Islet of Langerhans (tissue), 1 donor: ENCODE measurements around the gene ADARB2.
"Not testable (repeated sequence)": the region's sequence is repeated elsewhere in the genome, so short reads cannot be mapped to it uniquely, and the experiment has no call there.

Experiments used
- FAIRE-seq: peaks from one replicate; lab custom pipeline; 2011; peaks lifted over from hg19 to GRCh38; lab: Jason Lieb, UNC

Gene ADARB2

DNA sequence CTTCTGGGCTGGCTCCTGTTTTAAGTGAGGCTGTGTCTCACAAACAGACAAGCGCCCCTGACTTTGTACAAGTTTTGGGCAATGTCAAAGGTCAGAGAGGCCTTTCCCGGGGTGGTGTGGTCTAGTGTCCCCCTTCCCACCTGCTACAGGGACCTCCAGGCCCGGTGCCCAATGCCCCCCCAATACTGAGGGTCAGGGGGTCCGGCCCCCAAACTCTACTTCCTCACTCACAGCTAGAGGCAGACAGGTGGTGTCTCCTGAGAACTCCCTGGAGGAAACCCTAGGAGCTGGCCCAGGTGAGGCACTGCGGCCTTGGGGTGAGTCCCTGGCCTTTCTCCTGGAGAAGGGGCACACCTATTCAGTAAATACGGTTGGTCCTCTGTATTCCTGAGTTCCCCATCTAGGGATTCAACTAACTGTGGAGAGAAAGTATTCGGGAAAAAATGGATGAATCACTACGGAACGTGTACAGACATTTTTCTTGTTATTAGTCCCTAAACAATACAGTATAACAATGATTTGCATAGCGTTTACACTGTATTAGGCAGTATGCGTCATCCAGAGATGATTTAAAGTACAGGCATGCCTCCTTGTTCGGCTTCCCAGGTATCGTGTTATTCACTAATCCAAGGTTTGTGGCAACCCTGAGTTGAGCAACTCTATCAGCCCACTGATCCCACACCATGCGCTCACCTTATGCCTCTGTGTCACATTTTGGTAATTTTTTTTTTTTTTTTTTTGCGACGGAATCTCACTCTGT lies 373.0 kb downstream of the ADARB2 start:
- FAIRE-seq = no peak

DNA sequence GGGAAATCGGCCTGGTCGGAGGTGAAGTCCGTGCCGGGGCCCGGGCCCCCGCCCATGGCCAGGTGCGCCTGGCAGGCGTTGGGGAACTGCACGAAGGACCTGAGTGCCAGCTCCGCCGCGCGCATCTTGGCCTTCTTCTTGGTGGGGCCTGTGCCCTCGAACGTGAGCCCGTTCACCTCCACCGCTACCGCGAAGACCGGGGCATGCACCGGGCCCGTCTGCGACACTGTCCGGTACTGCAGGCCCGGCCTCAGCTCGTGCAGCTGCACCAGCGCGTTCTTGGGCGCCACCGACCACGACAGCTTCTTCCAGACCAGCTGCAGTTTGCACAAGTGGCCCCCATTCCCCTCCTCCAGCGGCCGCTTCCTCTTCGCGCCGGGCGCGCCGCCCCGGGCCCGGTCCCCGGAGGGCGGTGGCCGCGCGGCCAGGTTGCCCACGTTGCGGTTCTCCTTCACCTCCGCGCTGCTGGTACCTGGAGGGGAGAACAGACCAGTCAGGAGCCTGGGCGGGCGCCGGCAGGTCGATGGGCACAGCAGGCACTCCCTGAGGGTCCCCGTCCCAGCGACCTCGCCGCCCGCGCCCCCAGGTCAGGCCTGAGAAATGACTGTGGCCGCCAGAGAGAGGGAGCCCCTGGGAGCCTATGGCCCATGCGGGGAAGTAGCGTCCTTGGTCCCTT lies 373.7 kb downstream of the ADARB2 start:
- no peak for FAIRE-seq

DNA sequence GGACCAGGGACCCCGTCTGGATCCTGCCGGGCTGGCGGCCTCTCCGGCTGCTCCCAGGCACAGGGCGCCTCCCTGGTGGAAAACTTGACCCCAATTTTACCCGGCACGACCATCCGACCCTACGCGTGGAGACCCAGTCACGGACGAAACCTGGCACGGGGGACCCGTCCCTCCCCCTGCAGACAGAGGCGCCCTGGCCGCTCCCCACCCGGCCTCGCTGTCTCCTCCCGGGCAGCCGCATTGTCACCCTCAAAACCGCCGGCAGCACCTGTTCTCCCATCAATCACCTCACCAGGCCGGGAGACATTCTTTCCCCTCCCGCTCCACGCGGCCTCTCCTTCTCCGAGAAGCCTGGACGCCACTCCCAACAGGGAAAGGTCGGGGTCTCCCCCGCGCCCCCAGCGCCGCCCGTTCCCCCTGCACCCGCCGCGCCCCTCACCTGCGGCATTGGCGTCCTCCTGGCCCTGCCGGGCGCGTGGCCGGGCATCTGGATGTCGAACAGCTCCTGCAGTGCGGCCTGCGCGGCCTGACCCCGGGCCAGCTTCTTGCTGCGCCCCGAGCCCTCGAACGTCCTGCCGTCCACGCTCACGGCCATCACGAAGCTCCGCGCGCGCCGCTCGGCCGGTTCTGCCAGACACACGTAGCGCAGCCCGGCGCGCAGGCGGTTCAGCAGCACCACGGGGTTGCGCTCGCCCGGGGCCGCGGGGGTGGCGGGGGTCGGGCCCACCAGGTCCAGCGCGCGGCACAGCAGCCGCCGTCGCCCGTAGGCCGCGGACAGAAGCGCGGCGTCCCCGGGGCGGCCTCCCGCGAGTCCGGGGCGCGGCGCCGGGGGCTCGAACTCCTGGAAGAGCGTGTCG lies 374.5 kb downstream of the ADARB2 start:
- no peak for FAIRE-seq

DNA sequence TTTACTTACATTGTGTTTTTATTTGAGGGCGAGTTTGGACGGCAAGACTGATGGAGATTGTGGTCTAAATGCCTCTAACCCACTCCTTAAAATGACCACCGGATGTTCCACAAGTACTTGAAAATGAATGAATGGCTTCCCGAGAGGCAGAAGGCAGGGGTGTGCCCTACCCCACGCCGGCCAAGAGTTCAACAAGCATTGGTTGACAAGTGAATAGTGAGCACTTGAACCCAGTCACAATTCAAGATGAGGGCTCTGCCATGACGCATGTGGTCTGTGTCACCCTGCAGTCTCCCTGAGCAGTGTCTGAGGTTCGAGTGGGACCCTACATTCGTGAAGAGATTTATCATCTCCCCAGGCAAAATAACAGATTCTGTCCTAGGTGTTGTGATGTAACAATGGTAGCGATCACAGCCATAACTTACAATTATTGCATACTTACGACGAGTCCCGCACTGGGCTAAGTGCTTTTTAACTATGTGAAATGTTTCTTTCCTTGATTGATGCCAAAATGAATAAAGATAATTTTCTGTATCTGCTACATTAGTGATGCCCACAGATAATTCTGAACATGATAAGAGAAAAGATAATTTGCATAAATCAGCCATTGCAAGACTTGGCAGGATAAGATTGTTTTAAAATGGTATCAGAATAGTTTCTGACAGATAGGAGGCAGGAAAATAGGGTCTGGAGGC lies 375.8 kb downstream of the ADARB2 start:
- FAIRE-seq = no peak

DNA sequence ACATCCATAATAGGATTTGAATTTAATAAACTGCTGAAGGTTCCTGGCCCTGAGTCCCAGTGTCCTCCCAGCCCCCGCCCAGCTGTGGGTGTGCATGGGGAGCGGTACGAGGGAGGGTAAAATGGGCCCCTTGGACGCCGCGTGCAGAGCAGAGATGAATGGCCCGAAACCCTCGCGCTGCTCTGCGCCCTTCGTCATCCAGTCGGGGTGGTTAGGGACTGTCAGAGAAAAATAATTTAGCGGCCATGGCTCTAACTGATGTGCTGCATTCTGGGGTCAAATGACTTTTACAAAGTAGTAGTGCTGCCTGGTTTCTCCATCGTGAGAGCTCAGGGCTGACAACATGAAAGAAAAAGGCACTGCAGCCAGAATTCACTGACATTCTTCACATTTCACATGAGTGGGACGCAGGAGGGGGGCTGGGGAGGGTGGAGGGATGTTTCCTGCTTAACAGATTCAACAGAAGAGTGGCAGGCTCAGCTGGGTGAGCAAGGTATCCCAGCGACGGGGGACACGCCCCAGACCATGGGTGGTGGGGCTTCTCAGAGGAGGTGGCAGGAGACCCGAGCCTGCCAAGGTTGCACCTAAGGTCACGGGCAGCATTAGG lies 376.7 kb downstream of the ADARB2 start:
- FAIRE-seq = no peak

DNA sequence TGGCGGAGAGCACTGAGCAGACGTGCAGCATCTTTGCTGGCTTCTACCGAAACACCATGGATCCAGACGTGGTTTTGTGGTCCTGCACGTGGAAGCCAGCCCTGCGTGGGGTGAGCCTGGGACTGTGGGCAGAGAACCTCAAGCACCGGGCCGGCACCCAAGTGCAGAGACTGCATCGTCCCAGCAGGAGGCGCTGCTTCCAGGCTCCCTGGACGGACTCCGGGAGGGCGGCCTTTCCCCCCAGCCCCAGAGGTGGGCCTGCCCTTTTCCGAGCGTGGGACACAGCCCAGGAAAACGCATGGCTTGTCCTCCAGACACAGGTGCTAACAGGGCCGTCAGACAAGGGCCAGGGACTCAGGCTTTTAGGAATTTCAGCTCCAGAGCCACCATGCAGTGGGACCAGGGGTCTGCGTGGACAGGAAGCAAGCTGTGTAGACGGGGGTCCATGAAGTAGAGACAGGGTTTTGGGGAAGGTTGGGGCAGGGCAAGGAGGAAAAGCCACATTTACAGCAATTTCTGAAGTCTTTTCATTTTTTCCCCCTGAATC lies 377.2 kb downstream of the ADARB2 start:
- FAIRE-seq = no peak

DNA sequence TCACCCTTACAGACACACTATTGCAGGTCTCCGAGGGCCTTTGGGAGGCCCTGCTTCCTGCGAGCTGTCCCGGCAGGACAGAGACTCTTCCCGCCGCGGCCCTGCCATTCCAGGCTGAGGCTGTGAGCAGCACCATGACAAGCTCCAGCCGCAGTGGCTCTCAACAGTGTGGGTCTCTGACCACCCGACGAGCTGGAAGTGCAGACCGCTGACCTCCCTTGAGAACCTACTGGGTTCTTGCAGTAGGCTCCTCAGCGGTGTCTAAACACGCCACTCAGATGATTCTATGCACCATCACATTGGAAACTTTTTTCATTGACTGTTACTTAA lies 377.7 kb downstream of the ADARB2 start:
- no peak for FAIRE-seq

DNA sequence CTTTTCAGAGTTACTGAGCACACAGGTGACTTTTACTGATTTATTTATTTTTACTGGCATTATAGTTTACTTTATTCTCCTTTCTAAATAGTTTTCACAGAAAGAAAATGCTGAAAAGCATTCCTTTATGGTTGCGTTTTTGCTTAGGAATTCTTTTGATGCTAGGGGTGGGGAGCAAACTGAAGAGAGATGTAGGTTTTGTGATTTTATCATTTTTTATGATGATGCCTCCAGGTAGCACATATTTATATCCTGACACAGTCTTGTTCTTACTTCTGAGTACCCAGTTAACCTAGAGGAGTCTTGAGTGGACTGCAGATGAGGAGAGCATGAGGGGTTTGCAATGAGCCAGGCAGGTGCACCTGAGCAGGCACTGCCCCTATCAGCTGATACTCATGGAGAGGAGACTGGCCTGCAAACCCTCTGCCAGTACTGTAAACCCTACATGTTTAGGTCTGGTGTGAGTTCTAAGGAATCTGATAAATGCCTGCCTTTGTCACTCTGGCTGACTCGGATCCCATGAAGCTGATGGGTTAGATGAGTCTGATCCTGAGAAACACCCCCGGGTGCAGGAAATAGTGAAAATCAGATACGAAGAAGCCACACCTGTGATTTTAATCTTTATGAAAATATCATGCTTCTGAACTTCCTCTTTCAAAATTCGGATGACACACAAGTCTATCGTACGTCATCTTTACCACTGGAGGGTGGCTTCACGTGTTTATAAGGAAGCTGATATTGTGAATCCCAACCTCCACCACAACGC lies 378.3 kb downstream of the ADARB2 start:
- no peak for FAIRE-seq

DNA sequence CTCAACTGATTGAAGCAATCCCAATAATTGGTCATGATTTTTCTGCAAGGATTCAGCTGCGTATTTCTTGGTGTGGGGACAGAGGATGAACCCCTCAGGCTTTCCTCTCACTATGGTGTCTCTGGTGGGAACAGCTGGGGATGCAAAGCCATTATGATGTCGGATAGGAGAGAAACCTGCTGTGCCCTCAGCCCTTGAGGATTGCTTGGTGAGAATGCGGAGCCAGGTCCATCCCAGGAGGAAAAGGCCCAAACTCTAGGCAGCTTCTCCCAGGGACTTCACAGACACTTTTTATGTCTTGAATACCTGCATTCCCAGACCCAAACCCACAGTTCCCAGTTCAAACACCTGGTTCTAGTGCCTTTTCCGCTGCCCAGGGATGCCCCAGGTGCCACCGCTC lies 379.2 kb downstream of the ADARB2 start:
- no peak for FAIRE-seq

DNA sequence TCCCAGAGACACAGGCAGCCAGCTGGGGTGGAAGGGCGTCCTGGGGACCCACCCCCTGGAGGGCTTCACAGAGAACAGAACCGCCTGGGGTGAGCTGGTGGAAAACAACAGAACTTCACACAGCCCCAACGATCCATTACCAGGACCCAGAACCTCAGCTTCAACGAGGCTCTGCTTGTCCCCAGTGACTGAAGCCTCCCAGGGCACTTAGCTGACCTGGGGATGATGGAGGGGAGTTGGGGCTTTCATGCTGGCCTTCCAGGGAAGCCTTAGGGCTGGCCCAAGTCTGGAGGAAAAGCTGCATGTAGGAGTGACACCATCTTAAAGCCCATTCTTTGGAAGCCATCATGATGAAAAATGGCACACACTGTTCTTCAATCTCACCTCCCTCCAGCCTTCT lies 381.0 kb downstream of the ADARB2 start:
- no peak for FAIRE-seq

DNA sequence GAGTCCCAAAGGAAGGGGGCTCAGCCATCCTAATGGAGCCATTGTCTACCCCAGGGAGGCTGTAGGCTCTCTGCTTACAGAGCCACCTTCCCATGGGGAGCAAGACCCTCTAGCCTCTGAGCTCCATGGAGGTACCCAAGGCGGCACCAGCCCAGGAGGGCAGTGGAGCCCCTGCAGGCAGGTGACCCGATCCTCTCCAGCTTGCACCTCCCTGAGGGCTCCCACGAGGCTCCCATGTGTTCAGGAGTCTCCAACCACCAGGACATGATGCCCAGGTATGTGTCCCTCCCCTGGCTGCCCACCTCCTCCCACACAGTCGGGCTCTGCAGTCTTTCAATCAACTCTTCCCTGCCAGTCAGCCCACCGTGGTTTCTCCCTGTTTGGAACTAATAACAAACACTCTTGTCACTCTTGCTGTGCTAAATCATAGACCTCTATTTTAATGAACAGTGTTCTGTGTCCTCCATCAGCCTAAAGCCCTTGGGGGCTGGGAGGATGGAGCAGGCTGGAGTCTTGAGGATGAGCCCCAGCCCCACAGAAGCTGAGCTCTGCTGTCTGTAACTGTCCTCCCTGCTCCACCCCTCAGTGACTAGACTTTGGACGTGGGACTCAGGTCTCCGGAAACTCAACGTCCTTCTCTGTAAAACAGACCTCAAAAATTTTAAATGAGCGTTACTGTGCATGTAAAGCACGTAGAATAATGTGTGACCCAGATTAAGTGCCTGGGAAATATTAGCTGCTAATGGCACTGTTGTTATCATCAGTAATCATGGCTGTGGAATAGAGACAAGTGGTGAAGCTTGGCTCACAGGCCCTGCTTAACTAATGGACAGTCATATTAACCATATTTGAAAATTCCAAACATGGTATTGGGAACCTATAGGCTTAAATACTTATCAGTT lies 382.3 kb downstream of the ADARB2 start:
- no peak for FAIRE-seq

DNA sequence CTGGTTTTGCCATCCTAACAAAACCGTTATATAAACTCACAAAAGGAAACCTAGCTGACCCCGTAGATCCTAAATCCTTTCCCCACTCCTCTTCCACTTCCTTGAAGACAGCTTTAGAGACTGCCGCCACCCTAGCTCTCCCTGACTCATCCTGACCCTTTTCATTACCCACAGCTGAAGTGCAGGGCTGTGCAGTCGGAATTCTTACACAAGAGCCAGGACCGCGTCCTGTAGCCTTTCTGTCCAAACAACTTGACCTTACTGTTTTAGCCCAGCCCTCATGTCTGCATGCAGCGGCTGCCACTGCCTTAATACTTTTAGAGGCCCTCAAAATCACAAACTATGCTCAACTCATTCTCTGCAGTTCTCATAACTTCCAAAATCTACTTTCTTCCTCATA lies 385.0 kb downstream of the ADARB2 start:
- not testable (repeated sequence) for FAIRE-seq

DNA sequence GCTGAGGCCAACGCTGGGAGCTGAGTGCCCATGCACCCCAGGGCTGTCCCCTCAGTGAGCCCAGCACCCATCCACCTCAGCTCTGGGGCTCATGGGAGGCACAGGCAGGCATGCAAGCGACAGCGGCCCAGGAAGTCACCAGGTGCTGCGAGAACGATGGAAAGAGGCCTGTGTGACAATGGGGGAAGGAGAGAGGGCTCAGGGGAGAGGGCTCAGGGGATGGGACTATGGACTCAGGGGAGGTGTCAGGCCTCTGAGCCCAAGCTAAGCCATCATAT lies 388.6 kb downstream of the ADARB2 start:
- FAIRE-seq = no peak

DNA sequence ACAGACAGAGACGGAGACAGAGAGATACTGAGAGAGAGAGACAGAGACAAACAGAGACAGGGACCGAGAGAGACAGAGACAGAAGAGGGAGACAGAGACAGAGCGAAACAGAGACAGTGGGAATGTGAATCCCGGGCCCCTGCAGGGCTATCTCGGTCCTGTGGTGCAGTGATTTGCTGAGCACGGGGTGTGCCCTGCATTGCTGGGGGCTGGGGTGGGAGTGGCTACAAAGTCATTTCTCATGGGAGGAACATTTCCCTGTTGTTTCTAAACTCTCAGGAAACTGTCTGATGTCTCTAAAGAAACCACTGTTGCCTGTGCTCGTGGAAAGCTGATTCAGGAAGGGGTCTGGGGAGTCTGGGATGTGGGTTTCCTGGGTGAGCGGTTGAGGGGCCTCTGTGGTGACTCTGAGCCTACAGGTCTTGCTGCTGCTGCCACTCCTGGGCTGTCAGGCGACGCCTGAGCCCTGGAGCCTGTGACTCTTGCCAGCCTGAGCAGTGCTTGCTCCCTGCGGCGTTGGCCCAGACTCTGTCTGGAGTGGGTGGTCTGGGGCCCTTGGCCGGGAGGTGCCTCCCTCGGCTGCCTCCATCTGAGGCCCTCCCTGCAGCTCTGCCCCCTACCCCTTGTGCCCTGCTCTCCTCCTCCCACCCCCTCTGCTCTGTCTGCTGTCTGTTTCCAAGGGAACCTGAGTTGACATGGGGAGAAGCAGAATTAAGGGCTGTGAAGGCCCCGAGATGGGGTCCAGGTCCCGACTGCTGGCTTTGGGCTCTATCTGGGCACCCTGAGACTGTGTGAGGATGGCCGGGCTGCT lies 389.2 kb downstream of the ADARB2 start:
- no peak for FAIRE-seq

DNA sequence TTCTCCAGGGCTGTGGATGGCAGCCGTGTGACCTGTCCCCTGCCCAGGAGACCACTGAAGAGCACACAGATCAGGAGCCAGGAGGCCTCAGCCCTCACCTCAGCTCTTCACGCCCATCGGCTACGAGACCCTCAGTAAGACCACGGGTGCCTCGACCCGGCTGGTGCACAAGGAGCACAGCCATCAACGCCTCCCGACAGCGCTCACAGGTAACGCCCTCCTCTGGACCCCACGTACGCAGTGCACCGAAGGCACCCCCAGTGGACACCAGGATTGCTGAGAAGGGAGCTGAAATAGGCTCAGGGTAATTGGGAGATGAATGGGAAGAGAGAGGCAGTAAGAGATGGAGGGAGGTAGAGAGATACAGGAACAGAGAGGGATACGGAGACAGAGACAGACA lies 389.8 kb downstream of the ADARB2 start:
- FAIRE-seq = no peak

DNA sequence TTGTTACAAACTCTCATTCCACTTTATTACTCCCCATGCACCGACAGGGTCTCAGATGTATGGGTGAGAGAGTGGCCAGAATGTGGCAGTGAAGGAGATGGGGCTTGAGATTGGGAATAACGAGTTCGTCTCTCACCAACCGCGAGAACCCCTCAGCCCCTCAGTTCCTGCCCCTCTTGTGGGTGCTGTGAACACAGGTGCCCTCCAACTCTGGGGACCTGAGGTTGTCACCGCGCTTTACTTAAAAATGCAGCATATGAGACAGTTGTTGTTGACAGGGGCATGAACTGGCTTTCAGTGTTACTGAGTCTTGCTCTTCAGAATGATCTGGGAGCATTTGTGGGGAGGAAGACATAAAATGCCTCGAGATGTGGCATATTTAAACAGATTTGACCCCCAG lies 391.1 kb downstream of the ADARB2 start:
- FAIRE-seq = no peak

DNA sequence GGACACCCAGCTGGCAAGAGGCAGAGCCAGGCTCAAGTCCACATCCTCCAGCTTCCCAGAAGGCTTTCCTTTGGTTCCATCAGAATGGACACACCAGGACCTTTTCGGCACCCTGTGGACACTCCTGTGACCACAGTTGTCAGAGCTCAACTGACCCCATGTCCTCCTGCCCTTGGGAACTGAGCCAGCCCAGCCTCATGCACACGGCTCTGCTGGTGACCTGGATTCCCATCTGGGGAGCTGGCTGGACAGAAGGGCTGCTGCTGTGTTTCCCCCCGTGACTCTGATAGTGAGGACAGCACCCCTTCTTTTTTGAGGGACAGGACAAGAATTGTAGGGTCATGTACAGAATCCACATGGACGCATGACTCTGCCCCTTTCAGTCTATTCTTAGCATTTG lies 392.0 kb downstream of the ADARB2 start:
- no peak for FAIRE-seq

DNA sequence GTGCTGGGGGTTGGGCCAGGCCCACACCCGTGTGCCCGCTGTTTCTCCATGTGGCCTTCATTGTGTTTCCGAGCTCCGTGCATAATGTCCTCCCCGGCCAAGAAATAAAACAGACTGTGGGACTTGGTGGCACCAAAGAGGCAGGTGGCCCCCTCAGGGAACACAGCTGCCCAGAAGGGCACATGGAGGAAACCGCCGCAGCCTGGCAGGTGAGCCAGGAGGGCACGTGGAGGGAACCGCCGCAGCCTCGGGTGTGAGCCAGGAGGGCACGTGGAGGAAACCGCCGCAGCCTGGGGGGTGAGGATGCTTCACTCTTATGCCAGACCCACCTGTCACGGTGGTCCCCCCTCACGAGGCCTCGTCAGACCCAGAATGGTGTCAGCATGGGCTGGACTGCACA lies 392.5 kb downstream of the ADARB2 start:
- FAIRE-seq = no peak

DNA sequence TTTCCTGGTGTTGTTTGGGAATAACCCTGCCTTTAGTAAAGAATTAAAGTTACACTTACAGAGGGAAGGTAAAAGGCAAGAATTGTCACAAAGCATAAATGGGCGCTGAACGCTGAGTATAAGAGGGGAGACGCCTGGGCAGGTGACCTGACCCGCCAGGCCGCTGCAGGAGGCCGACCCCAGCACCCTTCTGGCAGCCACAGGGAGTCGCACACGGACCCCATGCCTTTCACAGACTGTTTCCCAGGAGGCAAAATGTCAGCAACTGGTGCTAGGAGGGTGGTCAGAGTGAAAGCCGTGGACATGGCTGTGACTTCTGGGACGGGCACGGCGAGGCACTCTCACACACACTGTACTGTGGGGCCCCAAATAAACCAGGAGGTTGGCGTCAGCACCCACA lies 392.9 kb downstream of the ADARB2 start:
- no peak for FAIRE-seq

DNA sequence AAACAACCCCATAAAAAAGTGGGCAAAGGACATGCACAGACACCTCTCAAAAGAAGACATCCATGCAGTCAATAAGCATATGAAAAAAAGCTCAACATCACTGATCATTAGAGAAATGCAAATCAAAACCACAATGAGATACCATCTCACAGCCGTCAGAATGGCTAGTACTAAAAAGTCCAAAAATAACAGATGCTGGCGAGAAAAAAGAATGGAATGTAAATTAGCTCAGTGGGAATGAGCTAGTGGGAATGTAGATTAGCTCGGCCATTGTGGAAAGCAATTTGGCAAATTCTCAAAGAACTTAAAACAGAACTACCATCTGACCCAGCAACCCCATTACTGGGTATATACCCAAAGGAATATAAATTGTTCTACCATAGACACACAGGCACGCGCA lies 394.1 kb downstream of the ADARB2 start:
- FAIRE-seq = no peak
